Measurements from ENCODE around the gene ETV6.
A peak's percentile ranks its signal among the peaks of the same experiment; 100 is the strongest.

The ETV6 gene

GRCh38 chr12:11798856-11799501 is 149.5 kb downstream of the ETV6 start:
- Mint-ChIP-seq H3K9me3 (no peaks in the 10 kb centered on the region), H3K36me3 (peaks cover 25% of the 10 kb centered on the region), H3K27me3 (no peaks in the 10 kb centered on the region), H3K4me1 (peaks cover 33% of the 10 kb centered on the region), H3K4me3 (no peak overlapping the region), H3K27ac (peak overlapping the region; percentile 46)
- no peak for ATAC-seq (ENCODE audit: low read depth)
- no peak for DNase-seq (ENCODE audit: low spot score in 2 of 2)

GRCh38 chr12:11799502-11799873 is 150.0 kb downstream of the ETV6 start:
- Mint-ChIP-seq H3K36me3 (peaks cover 28% of the 10 kb centered on the region), H3K4me1 (peaks cover 37% of the 10 kb centered on the region), H3K27ac (no peak overlapping the region), H3K4me3 (no peak overlapping the region), H3K9me3 (no peaks in the 10 kb centered on the region), H3K27me3 (no peaks in the 10 kb centered on the region)
- DNase-seq (ENCODE audit: low spot score in 2 of 2) (no peak), ATAC-seq (ENCODE audit: low read depth) (no peak)

- no peak overlapping the region for H3K4me3 Mint-ChIP-seq
- ATAC-seq (ENCODE audit: low read depth) (no peak), DNase-seq (ENCODE audit: low spot score in 2 of 2) (no peak)
- peaks cover 25% of the 10 kb centered on the region for H3K36me3 Mint-ChIP-seq
- H3K4me1 Mint-ChIP-seq = peaks cover 39% of the 10 kb centered on the region
- no peaks in the 10 kb centered on the region for H3K9me3 Mint-ChIP-seq
- H3K27me3 Mint-ChIP-seq = no peaks in the 10 kb centered on the region
- no peak overlapping the region for H3K27ac Mint-ChIP-seq
Observed at GRCh38 chr12:11801643-11802042, 152.2 kb downstream of the ETV6 start.

- Mint-ChIP-seq H3K36me3 (peaks cover 17% of the 10 kb centered on the region), H3K27ac (peak overlapping the region; percentile 46), H3K4me1 (peaks cover 43% of the 10 kb centered on the region), H3K9me3 (no peaks in the 10 kb centered on the region), H3K27me3 (no peaks in the 10 kb centered on the region), H3K4me3 (no peak overlapping the region)
- no peak for ATAC-seq (ENCODE audit: low read depth)
- DNase-seq (ENCODE audit: low spot score in 2 of 2) = no peak
Observed at GRCh38 chr12:11804130-11804529, 154.7 kb downstream of the ETV6 start.

GRCh38 chr12:11805043-11805442 is 155.6 kb downstream of the ETV6 start:
- Mint-ChIP-seq H3K9me3 (no peaks in the 10 kb centered on the region), H3K27me3 (no peaks in the 10 kb centered on the region), H3K4me3 (no peak overlapping the region), H3K36me3 (peaks cover 17% of the 10 kb centered on the region), H3K4me1 (peaks cover 43% of the 10 kb centered on the region), H3K27ac (peak overlapping the region; percentile 87)
- ATAC-seq (ENCODE audit: low read depth) (no peak), DNase-seq (ENCODE audit: low spot score in 2 of 2) (no peak)

- peak overlapping the region; percentile 87 for H3K27ac Mint-ChIP-seq
- ATAC-seq (ENCODE audit: low read depth) (no peak), DNase-seq (ENCODE audit: low spot score in 2 of 2) (no peak)
- H3K4me1 Mint-ChIP-seq = peaks cover 45% of the 10 kb centered on the region
- no peaks in the 10 kb centered on the region for H3K27me3 Mint-ChIP-seq
- no peaks in the 10 kb centered on the region for H3K9me3 Mint-ChIP-seq
- peaks cover 16% of the 10 kb centered on the region for H3K36me3 Mint-ChIP-seq
- no peak overlapping the region for H3K4me3 Mint-ChIP-seq
Observed at GRCh38 chr12:11805680-11806079, 156.2 kb downstream of the ETV6 start.

GRCh38 chr12:11807458-11807857 is 158.0 kb downstream of the ETV6 start:
- Mint-ChIP-seq H3K36me3 (peaks cover 13% of the 10 kb centered on the region), H3K4me3 (peak overlapping the region; percentile 44), H3K27me3 (no peaks in the 10 kb centered on the region), H3K9me3 (no peaks in the 10 kb centered on the region), H3K4me1 (peaks cover 59% of the 10 kb centered on the region), H3K27ac (peak overlapping the region; percentile 83)
- DNase-seq (ENCODE audit: low spot score in 2 of 2) = no peak
- ATAC-seq (ENCODE audit: low read depth) = peak; percentile 90

- peak overlapping the region; percentile 4 for H3K4me3 Mint-ChIP-seq
- peaks cover 65% of the 10 kb centered on the region for H3K4me1 Mint-ChIP-seq
Observed at GRCh38 chr12:11808931-11809330, 159.5 kb downstream of the ETV6 start.

GRCh38 chr12:11810206-11810545 is 160.7 kb downstream of the ETV6 start:
- no peak overlapping the region for H3K4me3 Mint-ChIP-seq
- ATAC-seq (ENCODE audit: low read depth) = no peak
- H3K4me1 Mint-ChIP-seq = peaks cover 62% of the 10 kb centered on the region
- H3K36me3 Mint-ChIP-seq = peaks cover 8% of the 10 kb centered on the region
- DNase-seq (ENCODE audit: low spot score in 2 of 2) = no peak
- peak overlapping the region; percentile 91 for H3K27ac Mint-ChIP-seq
- H3K9me3 Mint-ChIP-seq = no peaks in the 10 kb centered on the region
- H3K27me3 Mint-ChIP-seq = no peaks in the 10 kb centered on the region

More at GRCh38 chr12:11808931-11809330, 159.5 kb downstream of the ETV6 start:
- Mint-ChIP-seq H3K27me3 (no peaks in the 10 kb centered on the region), H3K36me3 (peaks cover 13% of the 10 kb centered on the region), H3K27ac (peak overlapping the region; percentile 83), H3K9me3 (no peaks in the 10 kb centered on the region)
- ATAC-seq (ENCODE audit: low read depth) = no peak
- DNase-seq (ENCODE audit: low spot score in 2 of 2) = no peak

- H3K27ac Mint-ChIP-seq = peak overlapping the region; percentile 91
- H3K36me3 Mint-ChIP-seq = peaks cover 4% of the 10 kb centered on the region
- DNase-seq (ENCODE audit: low spot score in 2 of 2) (no peak), ATAC-seq (ENCODE audit: low read depth) (no peak)
- no peaks in the 10 kb centered on the region for H3K9me3 Mint-ChIP-seq
- H3K4me3 Mint-ChIP-seq = no peak overlapping the region
- H3K4me1 Mint-ChIP-seq = peaks cover 55% of the 10 kb centered on the region
- H3K27me3 Mint-ChIP-seq = no peaks in the 10 kb centered on the region
Observed at GRCh38 chr12:11811008-11811407, 161.5 kb downstream of the ETV6 start.

GRCh38 chr12:11812241-11812585 is 162.7 kb downstream of the ETV6 start:
- DNase-seq (ENCODE audit: low spot score in 2 of 2) = no peak
- Mint-ChIP-seq H3K27me3 (no peaks in the 10 kb centered on the region), H3K4me1 (peaks cover 47% of the 10 kb centered on the region), H3K27ac (peak overlapping the region; percentile 71), H3K4me3 (peak overlapping the region; percentile 27), H3K36me3 (peaks cover 2% of the 10 kb centered on the region), H3K9me3 (no peaks in the 10 kb centered on the region)
- ATAC-seq (ENCODE audit: low read depth) = no peak

GRCh38 chr12:11812586-11813437 is 163.3 kb downstream of the ETV6 start:
- H3K36me3 Mint-ChIP-seq = peaks cover 2% of the 10 kb centered on the region
- no peaks in the 10 kb centered on the region for H3K27me3 Mint-ChIP-seq
- peak; percentile 25 to 35 for DNase-seq (ENCODE audit: low spot score in 2 of 2)
- ATAC-seq (ENCODE audit: low read depth) = peak; percentile 83
- peak overlapping the region; percentile 71 for H3K27ac Mint-ChIP-seq
- peak overlapping the region; percentile 43 for H3K4me3 Mint-ChIP-seq
- peaks cover 45% of the 10 kb centered on the region for H3K4me1 Mint-ChIP-seq
- H3K9me3 Mint-ChIP-seq = no peaks in the 10 kb centered on the region

GRCh38 chr12:11813438-11813813 is 164.0 kb downstream of the ETV6 start:
- H3K27me3 Mint-ChIP-seq = no peaks in the 10 kb centered on the region

GRCh38 chr12:11814374-11814773 is 164.9 kb downstream of the ETV6 start:
- Mint-ChIP-seq H3K27me3 (no peaks in the 10 kb centered on the region), H3K4me1 (peaks cover 34% of the 10 kb centered on the region), H3K4me3 (no peak overlapping the region), H3K27ac (peak overlapping the region; percentile 67), H3K36me3 (no peaks in the 10 kb centered on the region), H3K9me3 (no peaks in the 10 kb centered on the region)
- ATAC-seq (ENCODE audit: low read depth) (no peak), DNase-seq (ENCODE audit: low spot score in 2 of 2) (no peak)

More at GRCh38 chr12:11813438-11813813, 164.0 kb downstream of the ETV6 start:
- Mint-ChIP-seq H3K4me3 (peak overlapping the region; percentile 43), H3K36me3 (peaks cover 2% of the 10 kb centered on the region), H3K4me1 (peaks cover 40% of the 10 kb centered on the region), H3K9me3 (no peaks in the 10 kb centered on the region), H3K27ac (peak overlapping the region; percentile 71)
- no peak for ATAC-seq (ENCODE audit: low read depth)
- DNase-seq (ENCODE audit: low spot score in 2 of 2) = no peak
